ENCODE results near the gene C13orf42.
"Not testable (repeated sequence)": the region's sequence is repeated elsewhere in the genome, so short reads cannot be mapped to it uniquely, and the experiment has no call there.

The C13orf42 gene

GRCh38 chr13:51118809-51119431 is 7.8 kb upstream of the C13orf42 start:
- DNase-seq: no peak

GRCh38 chr13:51113969-51114368 is 2.9 kb upstream of the C13orf42 start:
- no peak for DNase-seq

GRCh38 chr13:51113186-51113881 is 2.3 kb upstream of the C13orf42 start:
- DNase-seq: no peak

GRCh38 chr13:51112771-51113170 is 1.7 kb upstream of the C13orf42 start:
- no peak for DNase-seq

GRCh38 chr13:51111997-51112396 is 923 bp upstream of the C13orf42 start:
- no peak for DNase-seq

GRCh38 chr13:51107996-51108395 is 3.1 kb downstream of the C13orf42 start:
- no peak for DNase-seq

- no peak for DNase-seq
Observed at GRCh38 chr13:51105046-51105445, 6.0 kb downstream of the C13orf42 start.

- DNase-seq: no peak
Observed at GRCh38 chr13:51101636-51102235, 9.3 kb downstream of the C13orf42 start.

GRCh38 chr13:51097353-51098043 is 13.6 kb downstream of the C13orf42 start:
- DNase-seq: no peak

GRCh38 chr13:51096131-51096530 is 14.9 kb downstream of the C13orf42 start:
- DNase-seq: no peak

- no peak for DNase-seq
Observed at GRCh38 chr13:51093574-51093973, 17.5 kb downstream of the C13orf42 start.

- no peak for DNase-seq
Observed at GRCh38 chr13:51091839-51092238, 19.2 kb downstream of the C13orf42 start.

- DNase-seq: no peak
Observed at GRCh38 chr13:51083706-51084105, 27.4 kb downstream of the C13orf42 start.

GRCh38 chr13:51080478-51081065 is 30.5 kb downstream of the C13orf42 start:
- DNase-seq: not testable (repeated sequence)

- no peak for DNase-seq
Observed at GRCh38 chr13:51071493-51071892, 39.6 kb downstream of the C13orf42 start.

- DNase-seq: peak; percentile 84
Observed at GRCh38 chr13:51070005-51070649, 40.9 kb downstream of the C13orf42 start.

- no peak for DNase-seq
Observed at GRCh38 chr13:51068501-51068900, 42.6 kb downstream of the C13orf42 start.

GRCh38 chr13:51067706-51068105 is 43.4 kb downstream of the C13orf42 start:
- no peak for DNase-seq

GRCh38 chr13:51067210-51067701 is 43.8 kb downstream of the C13orf42 start:
- DNase-seq: no peak

- DNase-seq: no peak
Observed at GRCh38 chr13:51066091-51066831, 44.8 kb downstream of the C13orf42 start.

GRCh38 chr13:51065372-51066090 is 45.5 kb downstream of the C13orf42 start:
- no peak for DNase-seq
